ENCODE results near the gene MTARC2.
A peak's percentile ranks its signal among the peaks of the same experiment; 100 is the strongest.

The MTARC2 gene

GRCh38 chr1:220809187-220809550, 61.0 kb downstream of the MTARC2 start:
- no peak overlapping the region for H3K4me3 ChIP-seq
- no peaks in the 10 kb centered on the region for H3K27me3 ChIP-seq
- no peak overlapping the region for H3K4me2 ChIP-seq
- peaks cover 0 to 6% (median 5%) of the 10 kb centered on the region in 10 experiments; a peak in 10 of 20 replicates for H3K4me1 ChIP-seq
- no peak overlapping the region for H3K9ac ChIP-seq
- no peaks in the 10 kb centered on the region for H4K20me1 ChIP-seq
- TF ChIP-seq Cebpa-rat (IDR thresholded peaks at IDR 0.05), result no peak
- no peak overlapping the region for H3K27ac ChIP-seq
- no peaks in the 10 kb centered on the region for H3K9me3 ChIP-seq (replicated peaks in 1 of 11)
- H3K36me3 ChIP-seq, result no peaks in the 10 kb centered on the region

DNA sequence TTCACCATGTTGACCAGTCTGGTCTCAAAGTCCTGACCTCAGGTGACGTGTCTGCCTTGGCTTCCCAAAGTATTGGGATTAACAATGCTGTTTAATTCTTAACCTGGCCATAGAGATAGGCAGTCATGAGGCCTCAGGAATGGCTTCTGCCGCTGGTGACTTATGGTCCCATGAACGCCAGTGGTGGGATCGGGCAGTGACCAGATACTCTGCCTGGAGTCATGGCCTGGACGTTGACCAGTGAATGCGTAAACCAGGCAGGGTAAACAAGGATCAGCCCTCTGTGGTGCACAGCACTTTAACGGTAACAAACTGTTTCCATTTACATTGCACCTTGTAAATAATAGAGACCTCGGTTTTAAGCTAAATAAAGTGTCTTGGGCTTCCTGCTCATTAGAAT, 61.6 kb downstream of the MTARC2 start:
- Histone ChIP-seq H3K4me1 (peaks cover 0 to 6% (median 5%) of the 10 kb centered on the region in 10 experiments; a peak in 10 of 20 replicates), H3K4me3 (no peak overlapping the region), H3K4me2 (no peak overlapping the region), H3K9me3 (replicated peaks in 1 of 11) (no peaks in the 10 kb centered on the region), H3K27me3 (no peaks in the 10 kb centered on the region), H3K36me3 (no peaks in the 10 kb centered on the region), H3K9ac (no peak overlapping the region), H4K20me1 (no peaks in the 10 kb centered on the region), H3K27ac (no peak overlapping the region)
- TF ChIP-seq Cebpa-rat (IDR thresholded peaks at IDR 0.05), result no peak

DNA sequence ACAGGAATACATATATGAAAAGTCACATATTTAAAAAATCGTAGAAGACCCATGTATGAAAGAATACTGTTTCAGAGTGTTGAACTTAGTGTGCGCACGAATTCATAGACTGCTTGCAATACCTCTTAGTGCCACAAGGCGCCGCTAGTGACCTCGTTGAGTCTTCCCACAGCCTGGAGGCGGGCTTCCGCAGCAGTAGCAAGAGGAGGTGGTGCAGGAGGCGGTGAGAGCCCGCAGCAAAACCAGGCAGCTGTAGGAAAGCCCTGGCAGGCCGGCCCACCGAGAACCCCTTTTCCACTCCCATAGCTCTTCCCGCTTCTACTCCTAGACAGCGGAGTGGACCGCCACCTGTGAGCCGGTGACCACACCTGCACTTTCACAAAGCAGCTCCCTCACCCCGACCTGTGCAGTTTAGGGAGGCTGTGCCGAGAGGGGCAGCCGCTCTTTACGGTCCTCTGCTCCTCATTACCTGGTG, 62.1 kb downstream of the MTARC2 start:
- Histone ChIP-seq H3K27ac (peak overlapping the region in 1 of 11 experiments; percentile 37; a peak in 2 of 22 replicates), H3K36me3 (no peaks in the 10 kb centered on the region), H3K4me2 (peak overlapping the region; percentile 57 to 92 (median 64)), H4K20me1 (no peaks in the 10 kb centered on the region), H3K27me3 (no peaks in the 10 kb centered on the region), H3K4me1 (peaks cover 0 to 6% (median 5%) of the 10 kb centered on the region in 10 experiments; a peak in 10 of 20 replicates), H3K4me3 (peak overlapping the region in 7 of 10 experiments; percentile 27 to 48 (median 42); a peak in 10 of 20 replicates), H3K9me3 (replicated peaks in 1 of 11) (no peaks in the 10 kb centered on the region), H3K9ac (peak overlapping the region in 9 of 11 experiments; percentile 16 to 56 (median 41); a peak in 14 of 22 replicates)
- no peak for TF ChIP-seq Cebpa-rat (IDR thresholded peaks at IDR 0.05)

DNA sequence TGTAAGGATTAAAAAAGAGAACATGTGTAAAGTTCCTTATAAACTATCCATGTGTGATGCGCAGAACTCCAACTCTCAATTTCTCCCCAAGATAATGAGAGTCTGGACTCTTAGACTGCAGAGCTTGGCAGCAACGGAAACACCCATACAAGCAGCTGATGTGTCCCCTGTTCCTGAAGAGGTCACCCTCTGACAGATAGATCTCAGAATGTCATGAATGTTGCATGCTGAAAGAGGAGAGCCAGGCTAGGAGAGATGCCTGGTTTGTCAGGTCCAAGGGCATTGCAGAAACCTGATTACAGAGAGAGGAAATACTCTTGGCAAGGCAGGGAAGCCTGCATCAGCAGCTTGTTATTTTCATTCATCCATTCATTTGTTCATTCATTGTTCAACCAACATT, 62.8 kb downstream of the MTARC2 start:
- Histone ChIP-seq H3K27ac (no peak overlapping the region), H4K20me1 (no peaks in the 10 kb centered on the region), H3K9me3 (replicated peaks in 1 of 11) (no peaks in the 10 kb centered on the region), H3K9ac (peak overlapping the region in 1 of 11 experiments; percentile 48; a peak in 3 of 22 replicates), H3K36me3 (no peaks in the 10 kb centered on the region), H3K27me3 (no peaks in the 10 kb centered on the region), H3K4me2 (peak overlapping the region in 3 of 11 experiments; percentile 62 to 74 (median 64); a peak in 3 of 22 replicates), H3K4me3 (no peak overlapping the region), H3K4me1 (peaks cover 0 to 6% (median 5%) of the 10 kb centered on the region in 10 experiments; a peak in 10 of 20 replicates)
- no peak for TF ChIP-seq Cebpa-rat (IDR thresholded peaks at IDR 0.05)

GRCh38 chr1:220811695-220812094, 63.6 kb downstream of the MTARC2 start:
- no peaks in the 10 kb centered on the region for H3K36me3 ChIP-seq

GRCh38 chr1:220812308-220812707, 64.2 kb downstream of the MTARC2 start:
- no peak for TF ChIP-seq Cebpa-rat (IDR thresholded peaks at IDR 0.05)
- Histone ChIP-seq H4K20me1 (no peaks in the 10 kb centered on the region), H3K4me3 (no peak overlapping the region), H3K4me2 (no peak overlapping the region), H3K9me3 (replicated peaks in 1 of 11) (peaks cover 0 to 4% (median 0%) of the 10 kb centered on the region in 11 experiments; a peak in 2 of 22 replicates), H3K9ac (no peak overlapping the region), H3K36me3 (no peaks in the 10 kb centered on the region), H3K4me1 (peaks cover 0 to 6% (median 5%) of the 10 kb centered on the region in 10 experiments; a peak in 10 of 20 replicates), H3K27me3 (no peaks in the 10 kb centered on the region), H3K27ac (no peak overlapping the region)

More at GRCh38 chr1:220811695-220812094, 63.6 kb downstream of the MTARC2 start:
- Histone ChIP-seq H3K9me3 (replicated peaks in 1 of 11) (no peaks in the 10 kb centered on the region), H3K27me3 (no peaks in the 10 kb centered on the region), H3K9ac (no peak overlapping the region), H3K4me3 (no peak overlapping the region), H4K20me1 (no peaks in the 10 kb centered on the region), H3K27ac (no peak overlapping the region), H3K4me2 (no peak overlapping the region), H3K4me1 (peaks cover 0 to 6% (median 5%) of the 10 kb centered on the region in 10 experiments; a peak in 10 of 20 replicates)
- TF ChIP-seq Cebpa-rat (IDR thresholded peaks at IDR 0.05), result no peak

- H3K36me3 ChIP-seq, result no peaks in the 10 kb centered on the region
Observed at GRCh38 chr1:220813013-220813412, 64.9 kb downstream of the MTARC2 start.

GRCh38 chr1:220815409-220815808, 67.3 kb downstream of the MTARC2 start:
- H3K36me3 ChIP-seq, result no peaks in the 10 kb centered on the region
- H3K9ac ChIP-seq, result no peak overlapping the region
- H3K4me1 ChIP-seq, result peaks cover 0 to 4% (median 3%) of the 10 kb centered on the region in 10 experiments; a peak in 10 of 20 replicates
- no peaks in the 10 kb centered on the region for H4K20me1 ChIP-seq
- peaks cover 0 to 8% (median 0%) of the 10 kb centered on the region in 11 experiments; a peak in 3 of 22 replicates for H3K9me3 ChIP-seq (replicated peaks in 1 of 11)
- H3K27ac ChIP-seq, result no peak overlapping the region
- no peak for TF ChIP-seq Cebpa-rat (IDR thresholded peaks at IDR 0.05)
- H3K27me3 ChIP-seq, result no peaks in the 10 kb centered on the region
- no peak overlapping the region for H3K4me2 ChIP-seq
- no peak overlapping the region for H3K4me3 ChIP-seq

More at GRCh38 chr1:220813013-220813412, 64.9 kb downstream of the MTARC2 start:
- no peak overlapping the region for H3K4me2 ChIP-seq
- H3K4me3 ChIP-seq, result no peak overlapping the region
- H3K27ac ChIP-seq, result no peak overlapping the region
- peaks cover 0 to 6% (median 5%) of the 10 kb centered on the region in 10 experiments; a peak in 10 of 20 replicates for H3K4me1 ChIP-seq
- no peaks in the 10 kb centered on the region for H4K20me1 ChIP-seq
- H3K27me3 ChIP-seq, result no peaks in the 10 kb centered on the region
- no peak for TF ChIP-seq Cebpa-rat (IDR thresholded peaks at IDR 0.05)
- H3K9ac ChIP-seq, result no peak overlapping the region
- peaks cover 0 to 8% (median 0%) of the 10 kb centered on the region in 11 experiments; a peak in 2 of 22 replicates for H3K9me3 ChIP-seq (replicated peaks in 1 of 11)

- Histone ChIP-seq H4K20me1 (no peaks in the 10 kb centered on the region), H3K9ac (no peak overlapping the region), H3K4me3 (no peak overlapping the region), H3K9me3 (replicated peaks in 1 of 11) (peaks cover 0 to 8% (median 0%) of the 10 kb centered on the region in 11 experiments; a peak in 3 of 22 replicates), H3K36me3 (no peaks in the 10 kb centered on the region), H3K4me2 (peak overlapping the region in 1 of 11 experiments; percentile 18; a peak in 1 of 22 replicates), H3K27ac (no peak overlapping the region), H3K27me3 (no peaks in the 10 kb centered on the region), H3K4me1 (no peaks in the 10 kb centered on the region)
- TF ChIP-seq Cebpa-rat (IDR thresholded peaks at IDR 0.05), result no peak
Observed at GRCh38 chr1:220817907-220818306, 69.8 kb downstream of the MTARC2 start.

Data from BLaER1 treated with 17β-estradiol and CSF1 and Interleukin-3, amounts not matched to agents 10 nM and 100 nM (cell line).